Measurements from ENCODE around the gene CALR3. TPM values are rescaled to one million over a fixed set of nuclear protein-coding genes. Genes with fewer than 3 reads are reported as not detected.

The CALR3 gene
- total and polyA plus RNA-seq, 4 donors = 0.05 to 0.08 TPM; not detected in 2

GRCh38 chr19:16525751-16526481, 29.9 kb upstream of the CALR3 start:
- Histone ChIP-seq H3K27me3 (ENCODE audit: control insufficient read depth in 4 of 4, insufficient read depth in 4 of 4, low read length in 3 of 4) (no peaks in the 10 kb centered on the region), H3K4me1 (ENCODE audit: control insufficient read depth in 4 of 4, insufficient read depth in 4 of 4, low read length in 3 of 4) (peaks cover 4 to 28% (median 21%) of the 10 kb centered on the region in 4 donors), H3K9me3 (ENCODE audit: control insufficient read depth in 4 of 4, low read length in 3 of 4) (no peaks in the 10 kb centered on the region), H3K9ac (ENCODE audit: low read depth in 1 of 2, low read length in 2 of 2) (no peak overlapping the region), H3K27ac (ENCODE audit: low read depth in 1 of 2, low read length in 2 of 2) (no peak overlapping the region), H3K36me3 (ENCODE audit: control insufficient read depth in 4 of 4, insufficient read depth in 3 of 4, low read depth in 1 of 4, low read length in 3 of 4) (peaks cover 46 to 70% (median 52%) of the 10 kb centered on the region in 4 donors), H3K4me3 (ENCODE audit: low read depth in 1 of 3, low read length in 3 of 3) (no peak overlapping the region)
- no peak for DNase-seq (ENCODE audit: low spot score)
- 91% methylated on average over 29 of the region's 29 CpGs for WGBS
- TF ChIP-seq HNF4A (conservative IDR thresholded peaks at IDR 0.05) (peak in 1 of 2 donors; percentile 44), RAD21 (IDR thresholded peaks at IDR 0.05) (no peak)

DNA sequence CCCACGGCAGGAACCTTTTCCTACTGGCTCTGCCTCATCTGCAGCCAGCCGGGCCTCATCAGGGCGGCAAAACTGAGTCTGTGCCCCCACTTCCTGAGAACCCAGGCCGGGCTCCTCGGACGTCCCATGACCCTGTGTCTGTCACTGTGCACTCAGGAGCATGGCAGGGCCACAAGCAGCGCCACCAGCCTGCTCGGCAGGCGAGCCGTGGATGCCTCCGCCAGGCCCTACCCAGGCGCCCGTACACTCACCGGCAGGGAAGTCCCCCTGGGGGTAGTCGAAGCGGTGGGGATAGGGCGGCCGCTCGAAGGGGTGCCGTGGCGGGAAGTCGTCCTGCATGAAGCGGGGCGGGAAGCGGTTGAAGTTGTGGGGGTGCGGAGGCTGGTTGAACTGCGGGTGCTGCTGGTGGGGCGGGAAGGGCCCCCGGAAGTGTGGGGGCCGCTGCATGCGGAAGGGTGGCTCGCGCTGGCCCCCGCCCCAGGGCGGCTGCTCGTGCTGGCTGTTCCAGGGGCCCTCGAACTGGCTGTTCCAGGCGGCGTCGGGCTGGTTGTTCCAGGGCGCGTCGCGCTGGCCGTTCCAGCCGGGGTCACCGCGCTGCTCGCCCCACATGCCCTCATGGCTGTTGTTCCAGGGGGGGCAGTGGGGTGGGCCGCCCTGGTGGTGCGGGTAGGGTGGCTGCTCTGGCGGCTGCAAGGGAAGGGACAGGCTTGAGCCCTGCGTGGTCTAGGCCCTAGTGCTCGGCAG, 29.2 kb upstream of the CALR3 start:
- Histone ChIP-seq H3K36me3 (ENCODE audit: control insufficient read depth in 4 of 4, insufficient read depth in 3 of 4, low read depth in 1 of 4, low read length in 3 of 4) (peaks cover 43 to 70% (median 47%) of the 10 kb centered on the region in 4 donors), H3K27me3 (ENCODE audit: control insufficient read depth in 4 of 4, insufficient read depth in 4 of 4, low read length in 3 of 4) (no peaks in the 10 kb centered on the region), H3K9ac (ENCODE audit: low read depth in 1 of 2, low read length in 2 of 2) (no peak overlapping the region), H3K4me3 (ENCODE audit: low read depth in 1 of 3, low read length in 3 of 3) (no peak overlapping the region), H3K4me1 (ENCODE audit: control insufficient read depth in 4 of 4, insufficient read depth in 4 of 4, low read length in 3 of 4) (peaks cover 4 to 28% (median 21%) of the 10 kb centered on the region in 4 donors), H3K27ac (ENCODE audit: low read depth in 1 of 2, low read length in 2 of 2) (no peak overlapping the region), H3K9me3 (ENCODE audit: control insufficient read depth in 4 of 4, low read length in 3 of 4) (no peaks in the 10 kb centered on the region)
- TF ChIP-seq TAF1 (conservative IDR thresholded peaks at IDR 0.05) = no peak
- no peak for TF ChIP-seq HNF4A (conservative IDR thresholded peaks at IDR 0.05)
- no peak for TF ChIP-seq RAD21 (IDR thresholded peaks at IDR 0.05)
- no peak for TF ChIP-seq HNF4G (IDR thresholded peaks at IDR 0.05)
- no peak for TF ChIP-seq JUND (IDR thresholded peaks at IDR 0.05)
- no peak for TF ChIP-seq FOXA2 (IDR thresholded peaks at IDR 0.05)
- no peak for TF ChIP-seq NR2F2 (IDR thresholded peaks at IDR 0.05)
- TF ChIP-seq ZBTB33 (IDR thresholded peaks at IDR 0.05) = no peak
- TF ChIP-seq FOXA1 (IDR thresholded peaks at IDR 0.05) = no peak
- TF ChIP-seq, protein P1, sequence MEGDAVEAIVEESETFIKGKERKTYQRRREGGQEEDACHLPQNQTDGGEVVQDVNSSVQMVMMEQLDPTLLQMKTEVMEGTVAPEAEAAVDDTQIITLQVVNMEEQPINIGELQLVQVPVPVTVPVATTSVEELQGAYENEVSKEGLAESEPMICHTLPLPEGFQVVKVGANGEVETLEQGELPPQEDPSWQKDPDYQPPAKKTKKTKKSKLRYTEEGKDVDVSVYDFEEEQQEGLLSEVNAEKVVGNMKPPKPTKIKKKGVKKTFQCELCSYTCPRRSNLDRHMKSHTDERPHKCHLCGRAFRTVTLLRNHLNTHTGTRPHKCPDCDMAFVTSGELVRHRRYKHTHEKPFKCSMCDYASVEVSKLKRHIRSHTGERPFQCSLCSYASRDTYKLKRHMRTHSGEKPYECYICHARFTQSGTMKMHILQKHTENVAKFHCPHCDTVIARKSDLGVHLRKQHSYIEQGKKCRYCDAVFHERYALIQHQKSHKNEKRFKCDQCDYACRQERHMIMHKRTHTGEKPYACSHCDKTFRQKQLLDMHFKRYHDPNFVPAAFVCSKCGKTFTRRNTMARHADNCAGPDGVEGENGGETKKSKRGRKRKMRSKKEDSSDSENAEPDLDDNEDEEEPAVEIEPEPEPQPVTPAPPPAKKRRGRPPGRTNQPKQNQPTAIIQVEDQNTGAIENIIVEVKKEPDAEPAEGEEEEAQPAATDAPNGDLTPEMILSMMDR (IDR thresholded peaks at IDR 0.05; ENCODE audit: low read depth, low read length, missing input control) = no peak
- no peak for TF ChIP-seq SP1 (IDR thresholded peaks at IDR 0.05)
- TF ChIP-seq, protein P2, sequence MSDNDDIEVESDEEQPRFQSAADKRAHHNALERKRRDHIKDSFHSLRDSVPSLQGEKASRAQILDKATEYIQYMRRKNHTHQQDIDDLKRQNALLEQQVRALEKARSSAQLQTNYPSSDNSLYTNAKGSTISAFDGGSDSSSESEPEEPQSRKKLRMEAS (IDR thresholded peaks at IDR 0.05) = no peak
- no peak for DNase-seq (ENCODE audit: low spot score)
- 97% methylated on average over 54 of the region's 54 CpGs for WGBS
